CD4-positive, alpha-beta T cell (primary cell): ENCODE results near the gene G3BP2. TPM values are rescaled to one million over a fixed set of nuclear protein-coding genes. Genes with fewer than 3 reads are reported as not detected.
"Not testable (repeated sequence)": the region's sequence is repeated elsewhere in the genome, so short reads cannot be mapped to it uniquely, and the experiment has no call there.

Experiments
- ATAC-seq: fragments of 200-7000 bp; cut with Tn5 transposase; one replicate; pipeline ENCODE4 v1.10.0; 2022; ENCODE audit warnings: mild to moderate bottlenecking; ENCODE audit not compliant: poor library complexity
- CTCF ChIA-PET: fragments of 350-600 bp; sonication (Branson Sonifier 250); formaldehyde crosslinking; loops from one replicate; lab custom pipeline; 2021; ENCODE audit warnings: antibody characterized with exemption, inconsistent platforms; lab: Charles Lee
- POLR2A ChIA-PET: fragments of 350-600 bp; sonication (Branson Sonifier 250); formaldehyde crosslinking; loops from one replicate; lab custom pipeline; 2021; ENCODE audit warnings: antibody characterized with exemption, inconsistent platforms; lab: Charles Lee
- DNase-seq, 14 experiments: peaks; one replicate each; pipeline ENCODE4 v3.0.0-alpha.2; 2013 to 2020; ENCODE audit warnings: mixed read lengths in 2 of 14
- H3K27ac ChIP-seq, 2 donors: one replicate each; pipeline versions ENCODE4 v1.5.1 to v1.7.0; 2013; ENCODE audit warnings: low read length in 2 of 2, low read depth in 1 of 2, mild to moderate bottlenecking in 1 of 2
- H3K27me3 ChIP-seq, 2 experiments: 1 replicate in 1 of 2; 2 replicates in 1 of 2; pipeline versions ENCODE4 v1.6.1 to v1.7.0; 2013; ENCODE audit warnings: low read length in 2 of 2, control low read depth in 1 of 2, mild to moderate bottlenecking in 1 of 2, moderate library complexity in 1 of 2; ENCODE audit not compliant: insufficient read depth in 2 of 2, control insufficient read depth in 1 of 2
- H3K36me3 ChIP-seq: one replicate; pipeline ENCODE4 v1.6.1; 2013; ENCODE audit warnings: low read length, control low read depth; ENCODE audit not compliant: insufficient read depth
- H3K4me1 ChIP-seq: one replicate; pipeline ENCODE4 v1.6.1; 2013; ENCODE audit warnings: low read length, control low read depth; ENCODE audit not compliant: insufficient read depth
- H3K4me3 ChIP-seq: one replicate; pipeline ENCODE4 v1.5.1; 2013; ENCODE audit warnings: mild to moderate bottlenecking, low read length, moderate library complexity
- H3K9me3 ChIP-seq, 2 experiments: 1 replicate in 1 of 2; 2 replicates in 1 of 2; pipeline versions ENCODE4 v1.6.1 to v1.7.0; 2013; ENCODE audit warnings: low read length in 2 of 2, mild to moderate bottlenecking in 2 of 2, control low read depth in 1 of 2, moderate library complexity in 1 of 2; ENCODE audit not compliant: control insufficient read depth in 1 of 2, insufficient read depth in 1 of 2
- H3K27ac Mint-ChIP-seq: one replicate; pipeline ENCODE4 v1.8.0; 2020; ENCODE audit warnings: mixed read lengths
- H3K27me3 Mint-ChIP-seq: one replicate; pipeline ENCODE4 v1.8.0; 2021; ENCODE audit warnings: mixed read lengths
- H3K36me3 Mint-ChIP-seq: one replicate; pipeline ENCODE4 v1.8.0; 2021; ENCODE audit warnings: low read depth, mixed read lengths
- H3K4me1 Mint-ChIP-seq: one replicate; pipeline ENCODE4 v1.8.0; 2021; ENCODE audit warnings: low read depth, mixed read lengths
- H3K4me3 Mint-ChIP-seq: one replicate; pipeline ENCODE4 v1.8.0; 2020; ENCODE audit warnings: mild to moderate bottlenecking, mixed read lengths
- H3K9me3 Mint-ChIP-seq: one replicate; pipeline ENCODE4 v1.8.0; 2020; ENCODE audit warnings: mixed read lengths
- intact Hi-C, 2 experiments: fragments of 100-400 bp; cut with DNase I in 1 of 2; cut with micrococcal nuclease in 1 of 2; formaldehyde crosslinking; loops; one replicate each; pipeline versions ENCODE4 v1.15.1 to v1.9.0; 2023 to 2025; cut with DNase I, micrococcal nuclease
- total RNA-seq, 174 experiments: library from RNA in 2 of 174; stranded (reverse) in 2 of 174; gene quantifications; one replicate each; pipeline ENCODE4 v1.2.3 and lab custom pipeline; 2021 to 2026
- TF ChIP-seq, protein P1 (sequence below): fragments of 200-600 bp; IDR thresholded peaks from one replicate; pipeline ENCODE4 v1.8.0; 2022; ENCODE audit warnings: antibody characterized with exemption, mild to moderate bottlenecking

The G3BP2 gene
- total RNA-seq, 2 experiments from 2014 or later, result 319 to 322 TPM

GRCh38 chr4:75668596-75668995, 4.6 kb downstream of the G3BP2 start:
- peak overlapping the region; percentile 21 for H3K27ac Mint-ChIP-seq
- TF ChIP-seq, protein P1, sequence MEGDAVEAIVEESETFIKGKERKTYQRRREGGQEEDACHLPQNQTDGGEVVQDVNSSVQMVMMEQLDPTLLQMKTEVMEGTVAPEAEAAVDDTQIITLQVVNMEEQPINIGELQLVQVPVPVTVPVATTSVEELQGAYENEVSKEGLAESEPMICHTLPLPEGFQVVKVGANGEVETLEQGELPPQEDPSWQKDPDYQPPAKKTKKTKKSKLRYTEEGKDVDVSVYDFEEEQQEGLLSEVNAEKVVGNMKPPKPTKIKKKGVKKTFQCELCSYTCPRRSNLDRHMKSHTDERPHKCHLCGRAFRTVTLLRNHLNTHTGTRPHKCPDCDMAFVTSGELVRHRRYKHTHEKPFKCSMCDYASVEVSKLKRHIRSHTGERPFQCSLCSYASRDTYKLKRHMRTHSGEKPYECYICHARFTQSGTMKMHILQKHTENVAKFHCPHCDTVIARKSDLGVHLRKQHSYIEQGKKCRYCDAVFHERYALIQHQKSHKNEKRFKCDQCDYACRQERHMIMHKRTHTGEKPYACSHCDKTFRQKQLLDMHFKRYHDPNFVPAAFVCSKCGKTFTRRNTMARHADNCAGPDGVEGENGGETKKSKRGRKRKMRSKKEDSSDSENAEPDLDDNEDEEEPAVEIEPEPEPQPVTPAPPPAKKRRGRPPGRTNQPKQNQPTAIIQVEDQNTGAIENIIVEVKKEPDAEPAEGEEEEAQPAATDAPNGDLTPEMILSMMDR, result no peak
- H3K27me3 Mint-ChIP-seq, result no peaks in the 10 kb centered on the region
- Histone ChIP-seq H3K4me3 (no peak overlapping the region), H3K27ac (no peak overlapping the region), H3K36me3 (no peaks in the 10 kb centered on the region), H3K9me3 (no peaks in the 10 kb centered on the region), H3K27me3 (no peaks in the 10 kb centered on the region), H3K4me1 (peaks cover 45% of the 10 kb centered on the region)
- no peaks in the 10 kb centered on the region for H3K9me3 Mint-ChIP-seq
- peak overlapping the region; percentile 56 for H3K4me3 Mint-ChIP-seq
- POLR2A ChIA-PET, result interaction anchor here (0.8 to 10.2 kb wide), 5 partner anchors 21 to 1410 kb away, joined by 3 to 175 read pairs (median 4); partner anchors contain the start of genes RCHY1, THAP6 and USO1
- CTCF ChIA-PET, result interaction anchor here (1.0 to 3.2 kb wide), 2 partner anchors 13 to 56 kb away, joined by 3 to 15 read pairs; partner anchors contain the start of gene USO1
- intact Hi-C loops, result no loop called here
- peaks cover 34% of the 10 kb centered on the region for H3K36me3 Mint-ChIP-seq
- H3K4me1 Mint-ChIP-seq, result peaks cover 80% of the 10 kb centered on the region
- ATAC-seq (no peak), DNase-seq (no peak)

GRCh38 chr4:75667636-75668035, 5.6 kb downstream of the G3BP2 start:
- peak overlapping the region in 1 of 2 donors; percentile 25 for H3K27ac ChIP-seq
- peak overlapping the region; percentile 56 for H3K4me3 Mint-ChIP-seq
- H3K27me3 Mint-ChIP-seq, DNase-seq, H3K9me3 Mint-ChIP-seq, H3K36me3 ChIP-seq, intact Hi-C loops, H3K9me3 ChIP-seq, ATAC-seq, H3K4me3 ChIP-seq, H3K27me3 ChIP-seq: not testable (repeated sequence)
- H3K4me1 Mint-ChIP-seq, result peaks cover 77% of the 10 kb centered on the region
- H3K4me1 ChIP-seq, result peaks cover 49% of the 10 kb centered on the region
- CTCF ChIA-PET, result interaction anchor here (3.2 kb wide), 1 partner anchor 57 kb away, joined by 15 read pairs; the partner anchor contains the start of gene USO1
- H3K36me3 Mint-ChIP-seq, result peaks cover 30% of the 10 kb centered on the region
- peak overlapping the region; percentile 60 for H3K27ac Mint-ChIP-seq
- POLR2A ChIA-PET, result interaction anchor here (10.2 kb wide), 1 partner anchor 56 kb away, joined by 175 read pairs; the partner anchor contains the start of gene USO1

DNA sequence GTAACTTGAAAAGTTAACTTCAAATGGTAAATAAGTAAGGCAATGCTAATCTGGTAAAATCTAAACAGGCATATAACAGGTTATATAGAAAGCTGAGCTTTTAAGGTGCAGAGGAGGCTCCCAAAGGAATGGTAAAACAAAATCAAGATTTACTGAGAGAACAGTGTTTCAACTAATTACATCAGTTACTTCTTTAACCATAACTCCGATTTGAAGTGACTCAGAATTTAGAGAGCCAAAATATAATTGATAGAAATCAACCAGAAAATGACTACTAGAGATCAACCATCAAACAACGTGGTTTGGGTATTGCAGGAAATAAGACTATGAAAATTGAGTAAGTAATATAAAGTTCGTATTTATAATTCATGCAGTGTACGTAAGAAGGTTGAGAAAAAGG, 6.9 kb downstream of the G3BP2 start:
- ChIA-PET CTCF (interaction anchor here (0.6 kb wide), 1 partner anchor 19 kb away, joined by 3 read pairs; no protein-coding TSS in a partner anchor), POLR2A (interaction anchor here (1.5 to 2.1 kb wide), 2 partner anchors 58 to 152 kb away, joined by 3 to 9 read pairs; partner anchors contain the start of genes RCHY1, THAP6 and USO1)
- peak overlapping the region; percentile 60 for H3K27ac Mint-ChIP-seq
- ATAC-seq (peak; percentile 43), DNase-seq (no peak)
- H3K27ac ChIP-seq, result no peak overlapping the region
- H3K9me3 Mint-ChIP-seq, result no peaks in the 10 kb centered on the region
- no peaks in the 10 kb centered on the region for H3K9me3 ChIP-seq
- H3K27me3 ChIP-seq, result no peaks in the 10 kb centered on the region
- H3K4me1 Mint-ChIP-seq, result peaks cover 79% of the 10 kb centered on the region
- no peaks in the 10 kb centered on the region for H3K27me3 Mint-ChIP-seq
- peak overlapping the region; percentile 56 for H3K4me3 Mint-ChIP-seq
- H3K36me3 Mint-ChIP-seq, result peaks cover 30% of the 10 kb centered on the region
- peaks cover 43% of the 10 kb centered on the region for H3K4me1 ChIP-seq
- H3K36me3 ChIP-seq, result peaks cover 12% of the 10 kb centered on the region
- TF ChIP-seq, protein P1, result no peak
- intact Hi-C loops, result no loop called here
- H3K4me3 ChIP-seq, result no peak overlapping the region

DNA sequence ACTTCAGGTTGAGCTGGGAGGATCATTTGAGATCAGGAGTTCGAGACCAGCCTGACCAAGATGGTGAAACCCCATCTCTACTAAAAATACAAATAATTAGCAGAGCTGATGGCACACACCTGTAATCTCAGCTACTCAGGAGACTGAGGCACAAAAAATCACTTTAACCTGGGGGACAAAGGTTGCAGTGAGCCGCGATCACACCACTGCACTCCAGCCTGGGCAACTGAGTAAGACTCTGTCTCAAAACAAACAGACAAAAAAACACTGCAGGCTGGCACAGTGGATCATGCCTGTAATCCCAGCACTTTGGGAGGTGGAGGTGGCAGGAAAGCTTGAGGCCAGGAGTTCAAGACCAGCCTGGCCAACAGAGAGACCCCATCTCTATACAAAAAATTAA, 8.6 kb downstream of the G3BP2 start:
- not testable (repeated sequence) for H3K27ac ChIP-seq, DNase-seq, H3K27me3 ChIP-seq, H3K27me3 Mint-ChIP-seq, ATAC-seq, H3K9me3 Mint-ChIP-seq, H3K27ac Mint-ChIP-seq, H3K4me3 Mint-ChIP-seq, H3K4me3 ChIP-seq, H3K9me3 ChIP-seq
- H3K4me1 Mint-ChIP-seq, result peaks cover 78% of the 10 kb centered on the region
- H3K4me1 ChIP-seq, result peaks cover 37% of the 10 kb centered on the region
- intact Hi-C loops, result loop anchor here in 1 of 2 experiments (1.0 kb wide), 1 partner anchor 9 kb away; the partner anchor contains the start of gene G3BP2
- CTCF ChIA-PET, result interaction anchor here (0.6 to 1.6 kb wide), 3 partner anchors 10 to 328 kb away, joined by 4 read pairs; no protein-coding TSS in a partner anchor
- peaks cover 40% of the 10 kb centered on the region for H3K36me3 Mint-ChIP-seq
- POLR2A ChIA-PET, result interaction anchor here (1.1 to 2.1 kb wide), 3 partner anchors 9 to 60 kb away, joined by 3 to 9 read pairs (median 5); partner anchors contain the start of gene USO1
- peaks cover 29% of the 10 kb centered on the region for H3K36me3 ChIP-seq
